Islet precursor cell (in vitro differentiated cells): ENCODE measurements around the gene HSPB7.
"Not testable (repeated sequence)": the region's sequence is repeated elsewhere in the genome, so short reads cannot be mapped to it uniquely, and the experiment has no call there.

ENCODE experiments used
- DNase-seq: peaks from one replicate; pipeline ENCODE4 v3.0.0-alpha.2; 2018

The HSPB7 gene

DNA sequence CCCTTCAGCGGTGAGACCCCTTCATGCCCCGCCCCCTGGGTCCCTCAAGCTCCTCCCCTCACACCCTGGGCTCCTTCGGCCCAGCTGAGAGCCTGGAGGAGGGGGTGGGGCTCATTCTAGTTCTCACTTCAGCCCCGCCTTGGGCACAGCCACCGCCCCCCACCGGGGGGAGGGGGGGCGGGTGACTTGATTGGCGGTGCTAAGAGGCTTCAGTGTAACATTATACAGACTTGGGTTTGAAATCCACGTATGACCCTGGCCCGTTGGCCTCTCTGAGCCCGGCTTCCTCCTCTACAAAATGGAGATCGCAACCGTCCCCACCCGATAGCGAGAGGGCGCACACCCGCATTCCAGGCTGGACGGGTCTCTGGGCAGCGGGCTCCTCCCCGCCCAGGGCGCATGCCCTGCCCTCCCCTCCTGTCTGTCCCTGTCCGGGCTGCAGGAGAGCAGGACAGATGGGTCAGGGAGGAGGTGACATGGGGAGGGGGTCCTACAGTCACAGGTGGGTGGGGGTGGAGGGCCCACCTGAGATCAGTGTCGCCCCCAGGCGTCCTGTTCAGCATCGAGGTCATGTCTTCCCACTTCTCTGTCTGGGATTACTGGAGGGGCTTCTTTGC, 30.8 kb upstream of the HSPB7 start:
- peak; percentile 93 for DNase-seq

- DNase-seq = no peak
Observed at GRCh38 chr1:16047791-16048475, 30.1 kb upstream of the HSPB7 start.

DNA sequence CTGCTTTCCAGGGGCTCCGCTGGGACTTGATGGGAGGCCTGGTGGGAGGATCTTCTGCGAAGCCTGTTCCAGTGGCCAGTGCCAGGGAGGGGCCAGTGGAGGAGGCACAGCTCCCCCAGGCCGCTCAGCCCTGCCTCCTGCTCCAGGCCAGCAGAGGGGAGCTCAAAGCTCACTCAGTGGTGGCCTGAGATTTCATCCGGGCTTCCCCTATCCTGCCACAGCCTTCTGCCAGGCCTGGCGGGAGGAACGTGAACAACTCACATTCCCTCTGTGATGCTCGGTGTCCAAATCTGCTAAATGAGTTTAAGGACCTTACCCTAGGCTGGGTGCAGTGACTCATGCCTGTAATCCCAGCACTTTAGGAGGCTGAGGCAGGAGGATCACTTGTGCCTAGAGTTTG, 29.0 kb upstream of the HSPB7 start:
- DNase-seq = no peak

DNA sequence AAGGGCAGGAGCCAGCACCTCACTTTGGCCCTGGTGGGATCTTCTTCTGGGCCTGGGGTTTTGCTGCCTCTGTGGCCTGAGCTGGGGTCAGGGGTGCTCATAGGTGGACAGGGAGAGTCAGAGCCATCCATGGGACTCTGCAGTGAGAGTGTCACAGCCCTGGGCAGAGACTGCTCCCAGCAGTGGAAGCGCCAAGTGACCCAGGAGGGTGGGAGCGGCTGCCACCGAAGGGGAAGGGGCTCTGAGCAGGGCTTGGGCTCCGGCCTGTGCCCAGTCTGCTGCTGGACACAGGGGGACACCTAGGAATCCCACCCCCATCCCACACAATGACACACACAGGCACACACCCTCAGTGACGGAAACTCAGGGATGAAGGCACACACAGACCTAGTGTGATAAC, 26.1 kb upstream of the HSPB7 start:
- DNase-seq = no peak

DNA sequence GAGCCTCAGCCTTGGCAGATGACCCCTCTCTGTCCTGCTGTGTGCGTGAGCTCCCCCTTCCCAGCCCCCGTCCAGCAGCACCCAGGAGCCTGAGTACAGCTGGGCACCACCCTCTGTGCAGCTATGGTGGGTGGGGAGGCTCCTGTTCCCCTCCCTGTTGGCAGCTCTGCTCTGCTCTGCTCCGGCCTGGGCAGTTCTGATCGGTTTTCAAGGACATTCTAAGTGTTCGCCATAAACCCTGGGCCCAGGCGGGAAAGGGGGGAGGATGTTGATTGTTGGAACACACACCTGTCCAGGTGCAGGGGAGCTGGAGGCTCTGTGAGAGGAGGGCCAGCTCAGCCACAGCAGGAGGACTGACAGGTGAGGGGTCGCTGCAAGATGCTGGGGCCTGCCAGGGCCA, 25.7 kb upstream of the HSPB7 start, which contains the start of gene CLCNKB:
Gene CLCNKB, plus strand, starts transcription at position 262 of the 400 bp plus-strand sequence. CDS start 711 bp downstream, outside the sequence.
- no peak for DNase-seq

GRCh38 chr1:16042654-16043053, 24.8 kb upstream of the HSPB7 start:
- not testable (repeated sequence) for DNase-seq

DNA sequence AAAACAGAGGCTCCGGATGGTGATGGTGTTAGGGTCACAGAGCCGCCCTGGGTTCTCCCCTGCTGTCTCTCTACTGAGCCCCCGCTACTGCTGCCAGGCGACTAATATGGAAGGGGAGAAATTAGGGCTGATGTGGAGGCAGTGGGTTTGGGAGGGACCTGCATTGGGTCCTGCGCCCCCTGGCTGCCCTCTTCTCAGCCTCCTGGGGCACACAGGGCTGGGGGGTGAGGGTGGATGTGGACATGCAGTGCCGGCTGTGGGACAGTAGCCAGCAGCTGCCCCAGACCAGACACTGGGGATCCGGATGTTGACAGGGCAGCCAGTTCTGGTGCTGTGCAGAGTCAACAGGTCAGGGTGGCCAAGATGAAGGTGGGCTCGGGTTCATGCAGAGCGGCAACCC, 24.3 kb upstream of the HSPB7 start:
- no peak for DNase-seq

- DNase-seq = no peak
Observed at GRCh38 chr1:16041200-16041599, 23.4 kb upstream of the HSPB7 start.

GRCh38 chr1:16039871-16040270, 22.0 kb upstream of the HSPB7 start:
- DNase-seq = not testable (repeated sequence)

DNA sequence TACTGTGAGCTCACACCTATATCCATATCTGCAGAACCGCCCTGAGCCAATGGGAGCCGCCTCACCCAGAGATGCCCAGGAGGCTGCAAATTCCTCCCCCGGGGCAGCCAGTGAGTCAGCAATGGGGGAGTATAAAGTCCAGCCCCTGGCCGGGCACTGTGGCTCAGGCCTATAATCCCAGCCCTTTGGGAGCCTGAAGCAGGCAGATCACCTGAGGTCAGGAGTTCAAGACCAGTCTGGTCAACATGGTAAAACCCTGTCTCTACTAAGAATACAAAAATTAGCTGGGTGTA, 20.7 kb upstream of the HSPB7 start:
- no peak for DNase-seq

GRCh38 chr1:16036461-16036860, 18.6 kb upstream of the HSPB7 start:
- DNase-seq = not testable (repeated sequence)

GRCh38 chr1:16033103-16033632, 15.3 kb upstream of the HSPB7 start:
- DNase-seq = not testable (repeated sequence)

DNA sequence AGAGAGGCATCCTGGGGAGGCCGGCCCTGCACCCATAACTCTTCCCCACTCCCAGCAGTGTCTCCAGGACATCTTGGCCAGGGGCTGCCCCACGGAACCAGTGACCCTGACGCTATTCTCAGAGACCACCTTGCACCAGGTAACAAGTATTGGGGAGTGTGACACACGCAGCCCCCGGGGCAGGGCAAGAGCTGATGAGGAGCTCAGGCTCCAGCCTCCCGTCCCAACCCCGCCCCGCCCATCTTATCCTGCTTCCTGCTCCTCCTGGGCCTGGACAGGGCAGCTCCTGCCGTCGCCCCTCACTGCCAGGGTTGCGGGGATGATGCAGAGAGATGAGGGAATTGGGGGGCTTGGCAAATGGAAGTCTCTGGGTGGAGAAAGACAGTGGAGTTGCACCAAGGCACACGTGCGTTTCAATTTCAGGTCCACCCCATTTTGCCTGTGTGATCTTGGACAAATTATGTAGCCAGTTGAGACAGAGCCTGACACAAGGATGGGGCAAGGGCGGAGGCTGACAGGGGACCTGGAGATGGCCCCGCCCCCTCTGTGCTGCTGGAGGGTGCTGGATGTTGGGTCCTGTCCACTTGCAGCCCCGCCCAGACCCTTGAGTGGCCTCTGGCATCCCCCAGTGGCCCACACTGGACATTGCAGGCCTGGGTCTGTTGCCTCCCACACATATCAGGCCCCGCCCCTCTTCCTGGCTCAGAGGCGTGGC, 14.7 kb upstream of the HSPB7 start:
- peak; percentile 98 for DNase-seq

DNA sequence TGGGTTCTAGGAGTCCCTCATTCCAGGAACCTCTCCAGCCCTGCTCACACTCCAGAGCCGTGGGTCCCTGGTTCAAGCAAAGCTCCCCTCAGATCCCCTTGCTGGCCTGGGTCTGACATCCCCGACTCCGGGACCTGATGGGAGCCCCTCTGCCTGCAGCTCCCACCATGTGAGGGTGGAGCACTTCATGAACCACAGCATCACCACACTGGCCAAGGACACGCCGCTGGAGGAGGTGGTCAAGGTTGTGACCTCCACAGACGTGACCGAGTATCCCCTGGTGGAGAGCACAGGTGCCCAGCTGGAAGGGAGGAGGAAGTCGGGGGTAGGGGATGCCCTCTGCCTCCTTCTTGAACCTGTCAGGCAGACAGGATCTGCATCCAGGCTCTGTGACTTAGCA, 13.7 kb upstream of the HSPB7 start:
- no peak for DNase-seq

GRCh38 chr1:16029288-16029687, 11.4 kb upstream of the HSPB7 start:
- DNase-seq = no peak

- DNase-seq = not testable (repeated sequence)
Observed at GRCh38 chr1:16029003-16029268, 11.1 kb upstream of the HSPB7 start.

GRCh38 chr1:16028237-16029002, 10.6 kb upstream of the HSPB7 start:
- DNase-seq = no peak

GRCh38 chr1:16026723-16027484, 9.1 kb upstream of the HSPB7 start:
- DNase-seq = peak; percentile 93

GRCh38 chr1:16026302-16026701, 8.5 kb upstream of the HSPB7 start:
- DNase-seq = not testable (repeated sequence)

DNA sequence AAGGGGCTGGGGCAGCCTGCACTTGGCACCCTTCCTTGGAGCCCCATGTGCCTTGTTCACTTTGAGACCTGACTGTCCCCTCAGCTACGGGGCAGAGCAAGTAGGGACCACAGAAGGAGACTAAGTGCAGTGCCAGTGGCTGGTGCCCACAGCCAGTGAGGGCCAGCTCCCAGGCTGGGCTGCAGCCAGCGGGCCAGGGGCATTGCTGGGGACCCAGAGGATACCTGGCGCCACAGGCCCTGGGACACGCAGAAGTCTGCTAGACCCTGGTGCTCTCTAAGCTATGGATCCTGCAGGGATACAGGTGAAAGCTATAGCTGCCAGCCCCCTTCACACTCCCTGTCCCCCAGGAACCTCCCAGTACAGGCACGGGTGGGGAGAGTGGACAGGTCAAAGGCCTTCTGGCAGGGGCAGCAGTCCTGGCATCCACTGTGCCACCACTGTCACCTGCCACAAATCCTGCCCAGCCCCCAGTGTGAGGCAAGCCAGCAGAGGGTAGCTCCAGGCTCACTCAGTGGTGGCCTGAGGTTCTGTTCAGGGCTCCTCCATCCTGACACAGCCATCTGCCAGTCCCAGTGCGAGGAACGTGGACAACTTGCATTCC, 5.3 kb upstream of the HSPB7 start:
- no peak for DNase-seq

DNA sequence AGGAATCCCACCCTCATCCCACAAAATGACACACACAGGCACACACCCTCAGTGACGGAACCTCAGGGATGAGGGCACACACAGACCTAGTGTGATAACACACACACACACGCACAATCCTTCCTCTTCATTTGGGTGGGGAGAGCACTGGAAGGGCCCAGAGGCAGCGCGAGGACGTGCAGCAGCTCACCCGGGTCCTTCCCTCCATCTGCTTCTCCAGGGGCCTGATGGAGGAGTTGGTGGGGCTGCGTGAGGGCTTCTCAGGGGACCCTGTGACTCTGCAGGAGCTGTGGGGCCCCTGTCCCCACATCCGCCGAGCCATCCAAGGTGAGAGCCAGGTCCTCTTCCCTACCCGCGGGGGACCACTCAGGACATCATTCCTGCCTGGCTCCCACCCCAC, 4.5 kb upstream of the HSPB7 start:
- DNase-seq = no peak

- DNase-seq = no peak
Observed at GRCh38 chr1:16021681-16022080, 3.8 kb upstream of the HSPB7 start, which contains the start of gene CLCNKA. CLCNKA (plus strand) TSS chr1:16022036; CDS start chr1:16022620, 584 bp downstream.
